ENCODE measurements around the gene CNTN5.

DNA sequence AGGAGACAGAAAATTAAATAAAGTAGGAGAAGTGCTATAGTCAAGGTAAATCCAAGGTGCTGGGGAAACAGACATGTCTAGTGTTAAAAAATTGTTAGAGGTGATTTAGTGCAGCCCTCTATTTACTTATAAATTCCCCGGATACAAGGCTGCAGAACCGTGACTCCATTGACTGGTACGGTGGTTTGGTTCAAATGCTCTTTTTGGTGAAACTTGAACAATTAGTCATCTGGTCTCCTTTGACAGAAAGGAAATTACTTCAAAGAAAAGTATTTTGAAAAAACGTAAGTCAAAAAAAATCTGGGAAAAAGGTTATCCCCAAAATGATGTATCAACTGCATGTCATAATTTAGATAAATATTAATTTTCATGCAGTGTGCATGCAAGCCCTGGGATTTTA lies 399.2 kb downstream of the CNTN5 start:
- TF ChIP-seq, protein P1, sequence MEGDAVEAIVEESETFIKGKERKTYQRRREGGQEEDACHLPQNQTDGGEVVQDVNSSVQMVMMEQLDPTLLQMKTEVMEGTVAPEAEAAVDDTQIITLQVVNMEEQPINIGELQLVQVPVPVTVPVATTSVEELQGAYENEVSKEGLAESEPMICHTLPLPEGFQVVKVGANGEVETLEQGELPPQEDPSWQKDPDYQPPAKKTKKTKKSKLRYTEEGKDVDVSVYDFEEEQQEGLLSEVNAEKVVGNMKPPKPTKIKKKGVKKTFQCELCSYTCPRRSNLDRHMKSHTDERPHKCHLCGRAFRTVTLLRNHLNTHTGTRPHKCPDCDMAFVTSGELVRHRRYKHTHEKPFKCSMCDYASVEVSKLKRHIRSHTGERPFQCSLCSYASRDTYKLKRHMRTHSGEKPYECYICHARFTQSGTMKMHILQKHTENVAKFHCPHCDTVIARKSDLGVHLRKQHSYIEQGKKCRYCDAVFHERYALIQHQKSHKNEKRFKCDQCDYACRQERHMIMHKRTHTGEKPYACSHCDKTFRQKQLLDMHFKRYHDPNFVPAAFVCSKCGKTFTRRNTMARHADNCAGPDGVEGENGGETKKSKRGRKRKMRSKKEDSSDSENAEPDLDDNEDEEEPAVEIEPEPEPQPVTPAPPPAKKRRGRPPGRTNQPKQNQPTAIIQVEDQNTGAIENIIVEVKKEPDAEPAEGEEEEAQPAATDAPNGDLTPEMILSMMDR (optimal IDR thresholded peaks at IDR 0.05 in 1 of 3, IDR thresholded peaks at IDR 0.05 in 1 of 3, conservative IDR thresholded peaks at IDR 0.05 in 1 of 3; ENCODE audit: extremely low read depth in 1 of 3, insufficient read depth in 2 of 3, low read length in 3 of 3), result no peak
- TF ChIP-seq EZH2 (IDR thresholded peaks at IDR 0.05; ENCODE audit: low read length), result no peak
